GM10248 (cell line): Measurements from ENCODE around the gene ZFAND3.

Experiments used
- CTCF ChIA-PET: fragments of 300-600 bp; sonication (Branson Sonifier 250); formaldehyde crosslinking; extraction: SDS; loops from one replicate; lab custom pipeline; 2021; ENCODE audit warnings: antibody characterized with exemption; lab: Yijun Ruan, JAX
- POLR2A ChIA-PET: fragments of 350-650 bp; sonication (Branson Sonifier 250); formaldehyde crosslinking; extraction: SDS; loops from one replicate; lab custom pipeline; 2020; ENCODE audit warnings: antibody characterized with exemption; lab: Yijun Ruan, JAX
- DNase-seq: peaks from one replicate; pipeline ENCODE4 v3.0.0; 2012; ENCODE audit errors: extremely low spot score
- CTCF ChIP-seq: IDR thresholded peaks from 2 replicates; pipeline ENCODE4 v1.5.1; 2012; ENCODE audit warnings: mild to moderate bottlenecking, low read depth; ENCODE audit errors: extremely low read depth, missing control alignments, control extremely low read depth

The ZFAND3 gene

DNA sequence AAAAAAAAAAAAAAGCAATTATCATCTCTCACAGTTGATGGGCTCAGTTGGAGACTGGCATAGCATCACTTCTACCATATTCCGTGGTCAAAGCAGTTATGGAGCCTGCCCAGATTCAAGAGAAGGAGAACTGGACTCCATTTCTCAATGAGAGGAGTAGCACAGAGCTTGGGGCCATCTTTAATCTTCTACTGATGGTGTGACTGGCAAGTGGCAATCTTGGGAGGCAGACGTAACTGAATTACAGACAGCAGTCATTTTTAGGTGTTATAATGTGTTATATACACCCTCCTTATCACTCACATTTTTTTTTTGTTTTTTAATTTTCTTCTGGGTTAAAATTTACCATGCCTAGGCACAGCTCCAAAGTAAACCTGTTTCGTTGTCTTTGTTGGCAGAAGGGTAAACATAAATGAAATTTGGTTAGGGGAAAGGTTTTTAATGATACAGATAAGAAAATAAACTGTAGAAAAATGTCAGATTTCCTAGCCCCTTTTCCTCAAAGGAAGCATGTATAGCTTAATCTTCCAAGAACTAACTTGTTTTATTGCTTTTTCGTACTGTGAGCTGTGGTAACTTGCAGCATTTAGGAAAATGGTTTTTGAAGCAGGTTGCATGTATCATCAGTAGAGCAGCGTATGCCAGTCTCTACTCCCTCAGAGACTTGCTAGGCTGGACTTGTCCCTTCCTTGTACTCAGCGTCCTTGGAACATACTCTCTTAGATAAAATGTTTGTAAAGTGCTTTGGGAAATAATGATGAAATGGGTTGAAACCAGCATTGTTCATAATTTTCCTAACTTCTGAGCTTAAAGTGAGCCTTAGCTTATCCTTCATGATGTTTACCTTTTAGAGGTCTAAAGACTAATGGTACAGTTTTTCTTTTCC lies 25.7 kb downstream of the ZFAND3 start:
- CTCF ChIA-PET: interaction anchor here (1.5 to 2.7 kb wide), 4 partner anchors 12 to 57 kb away, joined by 3 to 13 read pairs (median 4); no protein-coding TSS in a partner anchor
- no peak for TF ChIP-seq CTCF
- DNase-seq: no peak
- POLR2A ChIA-PET: no interaction called here

- no peak for DNase-seq
- CTCF ChIA-PET: interaction anchor here (1.5 to 2.7 kb wide), 4 partner anchors 12 to 57 kb away, joined by 3 to 13 read pairs (median 4); no protein-coding TSS in a partner anchor
- POLR2A ChIA-PET: no interaction called here
- TF ChIP-seq CTCF: no peak
Observed at GRCh38 chr6:37845930-37846329, 26.4 kb downstream of the ZFAND3 start.

- CTCF ChIA-PET: interaction anchor here (2.7 kb wide), 1 partner anchor 11 kb away, joined by 13 read pairs; no protein-coding TSS in a partner anchor
- no peak for TF ChIP-seq CTCF
- DNase-seq: no peak
- POLR2A ChIA-PET: no interaction called here
Observed at GRCh38 chr6:37847704-37848103, 28.2 kb downstream of the ZFAND3 start.

DNA sequence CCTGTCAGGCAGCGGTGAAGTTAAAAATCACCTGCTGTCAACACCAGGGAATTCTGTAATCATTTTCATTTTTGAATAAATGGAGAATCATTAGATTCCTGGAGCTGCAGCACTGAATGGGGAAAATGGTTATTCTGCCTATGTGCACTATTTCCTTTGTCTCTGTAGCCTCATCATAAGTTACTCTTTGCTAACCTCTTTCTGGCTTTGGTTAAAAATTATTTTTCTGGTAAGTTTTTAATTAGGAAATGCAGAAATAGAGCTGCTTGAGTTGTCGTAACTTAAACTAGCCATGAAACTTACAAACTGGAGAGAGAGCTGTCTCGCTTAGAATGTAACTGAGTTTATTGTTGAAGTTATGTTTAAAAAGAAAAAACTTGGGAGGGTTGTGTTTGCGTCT lies 28.8 kb downstream of the ZFAND3 start:
- CTCF ChIA-PET: interaction anchor here (0.8 to 1.4 kb wide), 3 partner anchors 9 to 19 kb away, joined by 3 to 4 read pairs (median 4); no protein-coding TSS in a partner anchor
- DNase-seq: no peak
- no peak for TF ChIP-seq CTCF
- POLR2A ChIA-PET: no interaction called here

GRCh38 chr6:37850260-37850659 lies 30.7 kb downstream of the ZFAND3 start:
- no peak for DNase-seq
- ChIA-PET CTCF (interaction anchor here (1.0 kb wide), 1 partner anchor 8 kb away, joined by 3 read pairs; no protein-coding TSS in a partner anchor), POLR2A (no interaction called here)
- TF ChIP-seq CTCF: no peak

- POLR2A ChIA-PET: no interaction called here
- CTCF ChIA-PET: no interaction called here
- no peak for TF ChIP-seq CTCF
- DNase-seq: no peak
Observed at GRCh38 chr6:37850728-37851285, 31.3 kb downstream of the ZFAND3 start.
